GM18505 (cell line): Measurements from ENCODE around the gene RAI1.

Experiments
- ATAC-seq: cut with Tn5 transposase; IDR thresholded peaks from one replicate; pipeline ENCODE4 v1.9.1; 2021; ENCODE audit not compliant: unreplicated experiment
- POLR2A ChIP-seq: IDR thresholded peaks from 4 replicates; pipeline ENCODE4 v1.6.1; 2011; ENCODE audit warnings: borderline replicate concordance; ENCODE audit not compliant: insufficient read depth, insufficient read length; ENCODE audit errors: extremely low read depth

The RAI1 gene

DNA sequence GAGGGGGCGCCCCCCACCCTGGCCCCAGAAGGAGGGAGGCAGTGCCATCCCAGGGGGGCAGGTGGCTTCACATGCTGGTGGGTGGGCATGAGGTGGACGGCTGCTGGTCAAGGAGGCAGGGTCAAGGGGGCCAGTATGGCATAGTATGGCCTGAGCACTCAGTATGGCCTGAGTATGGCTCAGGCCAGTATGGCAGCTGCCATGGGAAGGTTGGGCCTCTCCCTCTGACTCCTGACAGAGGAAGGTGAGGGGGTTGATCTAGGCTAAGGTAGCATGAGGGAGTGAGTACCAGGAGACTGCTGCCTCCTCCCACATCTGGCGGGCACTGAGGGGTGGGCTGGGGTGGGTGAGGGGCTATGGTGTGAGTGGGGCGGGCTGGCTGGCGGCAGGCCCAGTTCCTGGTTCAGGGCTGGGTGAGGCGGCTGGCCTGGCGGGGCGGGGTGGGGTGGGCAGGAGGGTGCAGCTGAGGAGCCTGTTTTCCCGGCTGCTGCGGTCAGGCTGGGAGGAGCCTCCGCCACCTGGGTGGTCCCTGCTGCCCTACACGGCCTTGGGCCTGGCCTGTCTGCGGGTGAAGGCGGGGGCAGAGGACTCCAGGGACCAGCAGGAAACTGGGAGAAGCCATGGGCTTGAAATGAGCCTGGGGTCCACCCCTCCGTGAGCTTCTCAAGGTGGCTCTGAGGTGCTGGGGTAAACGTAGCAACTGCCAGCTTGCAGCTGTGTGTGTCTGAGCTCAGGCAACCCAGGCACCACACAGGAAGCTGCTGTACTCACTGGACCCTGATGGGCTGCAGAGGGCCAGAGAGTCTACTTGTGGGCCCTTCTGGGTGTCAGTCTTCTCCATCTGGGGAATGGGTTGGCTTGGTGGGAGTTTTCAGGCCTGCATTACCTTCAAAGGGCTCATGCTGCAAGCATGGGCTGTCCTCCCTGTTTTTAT, 57.0 kb downstream of the RAI1 start:
- no peak for ATAC-seq
- no peak for TF ChIP-seq POLR2A

DNA sequence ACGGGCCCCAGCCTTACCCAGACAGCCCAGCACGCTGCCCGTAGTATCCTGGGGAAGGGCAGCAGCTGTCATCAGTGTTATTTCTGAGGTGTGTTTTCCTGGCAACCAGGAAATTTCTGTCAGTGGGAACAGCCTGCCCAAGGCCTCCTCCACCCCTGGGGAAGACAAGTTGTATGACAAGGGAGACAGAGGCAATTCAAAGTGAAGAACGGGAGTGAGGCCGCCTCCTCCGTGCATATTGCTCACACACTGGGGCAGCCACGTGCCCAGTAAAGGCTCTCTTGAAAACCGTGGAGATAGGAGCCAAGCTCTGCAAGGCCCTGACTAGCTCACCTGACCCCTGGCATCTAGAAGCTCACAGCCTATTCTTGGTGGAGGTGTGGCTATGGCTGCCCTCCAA, 57.6 kb downstream of the RAI1 start:
- no peak for ATAC-seq
- no peak for TF ChIP-seq POLR2A

DNA sequence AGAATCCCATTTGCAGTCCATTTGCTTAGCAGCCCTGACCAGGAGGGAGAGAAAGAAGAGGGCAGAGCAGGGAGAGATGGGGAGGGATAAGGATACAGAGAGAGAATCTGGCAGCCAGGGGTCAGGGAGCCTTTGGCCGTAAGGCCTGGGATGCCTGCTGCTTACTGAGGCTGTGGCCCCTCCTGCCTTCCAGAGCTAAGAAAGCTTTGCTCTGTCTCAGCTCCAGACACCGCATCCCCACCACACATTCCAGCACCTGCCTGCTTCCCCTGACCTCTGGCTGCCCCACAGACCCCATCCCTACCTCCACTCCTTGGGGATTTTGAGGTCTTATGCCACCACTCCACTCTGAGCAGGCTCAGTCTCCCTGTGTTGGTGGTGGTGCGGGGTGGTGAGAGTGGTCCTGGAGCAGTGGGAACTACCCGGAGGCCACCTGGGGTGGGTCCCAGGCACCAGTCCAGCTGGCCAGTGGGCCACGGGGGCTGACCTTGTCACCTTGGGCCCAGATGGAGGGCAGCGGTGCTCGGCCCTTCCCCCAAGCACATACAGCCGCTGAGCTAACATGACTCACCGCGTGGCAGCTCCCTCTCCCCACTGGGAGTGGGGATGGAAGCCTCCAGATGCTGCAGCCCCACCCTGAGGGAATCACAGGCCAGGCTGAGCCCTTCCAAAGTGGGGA, 58.3 kb downstream of the RAI1 start:
- ATAC-seq, result no peak
- TF ChIP-seq POLR2A, result no peak

DNA sequence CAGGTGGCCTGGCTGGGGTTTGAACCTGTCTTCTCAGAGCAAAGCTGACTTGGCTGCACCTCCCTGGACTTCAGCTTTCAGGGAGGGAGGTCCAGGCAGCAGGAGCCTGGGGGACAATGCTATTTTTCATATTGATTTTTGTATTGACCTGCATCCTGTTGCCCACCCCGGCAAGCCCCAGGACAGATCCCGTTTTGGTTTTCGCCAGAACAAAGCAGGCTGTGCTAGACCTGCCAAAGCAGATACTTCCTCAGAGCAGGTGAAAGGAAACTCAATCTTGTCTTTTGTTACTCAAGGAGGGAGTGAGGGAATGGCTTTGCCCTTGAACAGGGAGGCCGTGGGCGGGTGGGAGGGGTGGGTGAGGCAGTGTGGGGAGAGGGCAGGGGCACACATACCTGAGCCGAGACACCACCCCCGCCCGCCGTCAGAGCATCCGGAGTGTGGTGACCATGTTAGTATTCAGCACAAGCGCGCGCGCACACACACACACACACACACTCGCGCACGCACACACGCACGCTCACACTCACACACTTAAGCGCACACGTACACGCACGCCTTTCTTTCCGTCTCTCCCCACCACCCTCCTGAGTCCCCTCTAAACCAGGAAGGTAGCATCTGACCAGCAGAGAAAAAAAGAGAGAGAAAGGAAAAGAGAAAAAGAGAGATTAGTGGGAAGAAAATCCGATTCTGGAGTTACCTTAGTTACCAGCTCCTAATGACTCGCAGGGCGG, 59.5 kb downstream of the RAI1 start:
- ATAC-seq, result no peak
- TF ChIP-seq POLR2A, result no peak

DNA sequence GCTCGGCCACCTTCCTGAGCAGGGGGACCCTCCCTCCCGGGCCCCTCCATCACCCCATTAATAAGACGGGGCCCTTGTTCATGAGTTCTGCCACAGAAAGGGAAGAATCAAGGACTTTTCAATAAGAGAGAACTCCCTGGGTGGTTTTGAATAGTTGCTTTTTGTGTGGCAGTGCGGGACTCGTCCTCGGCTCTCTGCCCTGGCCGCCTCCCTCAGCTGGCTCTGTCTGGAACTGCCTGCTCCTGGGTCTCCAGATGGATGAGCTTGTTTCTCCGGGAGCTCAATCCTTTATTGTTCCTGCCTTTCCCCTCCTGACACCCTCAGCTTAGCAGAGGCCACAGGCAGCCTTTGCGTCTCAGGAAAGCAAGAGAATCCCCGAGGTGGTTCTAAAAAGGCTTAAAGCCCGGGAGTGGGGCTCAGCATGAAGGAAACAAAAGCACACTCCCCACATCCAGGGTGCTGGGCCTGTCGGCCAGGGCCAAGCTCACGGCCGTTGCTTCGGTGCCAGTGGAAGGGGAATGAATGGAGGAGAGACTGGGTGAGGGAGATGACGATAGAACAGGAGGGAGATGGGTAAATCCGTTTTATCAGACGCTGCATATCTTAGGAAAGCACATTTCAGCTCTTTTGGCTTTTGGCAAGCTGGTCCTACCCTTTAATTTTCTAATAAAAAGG, 60.2 kb downstream of the RAI1 start:
- TF ChIP-seq POLR2A, result no peak
- no peak for ATAC-seq

DNA sequence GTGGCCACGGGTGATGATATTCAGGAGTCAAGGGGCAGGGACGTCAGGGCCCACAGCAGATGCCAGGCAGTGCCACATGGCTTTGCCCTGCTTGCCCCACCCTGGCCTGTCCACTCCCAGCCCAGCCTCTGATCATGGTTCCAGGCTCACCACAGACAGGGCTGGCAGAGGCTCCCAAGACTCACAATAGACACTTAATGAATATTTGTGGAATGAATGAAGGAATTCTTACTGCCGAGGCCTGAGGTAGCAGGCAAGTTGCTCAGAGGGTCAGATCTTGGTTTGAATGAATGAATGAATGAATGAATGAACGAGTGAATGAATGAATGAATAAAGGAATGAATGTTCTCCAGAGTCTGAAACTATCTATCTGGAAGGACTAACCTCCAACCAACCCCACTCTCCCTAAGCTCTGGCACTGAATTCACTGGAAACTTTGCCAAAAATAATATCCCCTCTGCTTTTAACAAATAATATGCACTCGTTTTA, 60.9 kb downstream of the RAI1 start:
- TF ChIP-seq POLR2A, result no peak
- no peak for ATAC-seq

DNA sequence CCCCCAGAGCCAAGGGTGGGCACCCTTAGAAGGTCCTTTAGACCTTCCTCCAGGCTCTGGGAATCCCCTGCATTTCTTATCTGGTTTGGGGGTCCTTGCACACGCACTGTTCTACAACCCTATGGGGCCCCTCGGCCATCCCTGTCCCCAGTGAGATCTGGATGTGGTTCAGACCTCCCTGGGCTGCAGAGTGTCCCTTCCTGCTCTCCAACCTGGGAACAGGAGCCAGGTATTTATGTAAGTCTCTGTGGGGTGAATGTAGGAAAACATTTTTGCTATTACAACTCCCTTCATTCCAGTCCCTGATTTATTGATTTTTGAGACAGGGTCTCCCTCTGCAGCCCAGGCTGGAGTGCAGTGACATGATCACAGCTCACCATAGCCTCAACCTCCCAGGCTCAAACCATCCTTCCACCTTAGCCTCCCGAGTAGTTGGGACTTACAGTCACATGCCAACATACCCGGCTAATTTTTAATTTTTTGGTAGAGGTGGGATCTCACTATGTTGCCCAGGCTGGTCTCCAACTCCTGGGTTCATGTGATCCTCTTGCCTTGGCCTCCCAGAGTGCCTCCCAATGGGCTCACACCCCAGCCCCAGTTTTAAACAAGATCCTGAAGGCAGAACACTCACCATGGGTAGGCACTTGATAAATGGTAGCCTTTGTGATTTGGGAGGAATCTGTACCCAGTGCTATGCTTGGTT, 61.6 kb downstream of the RAI1 start:
- ATAC-seq, result no peak
- no peak for TF ChIP-seq POLR2A

DNA sequence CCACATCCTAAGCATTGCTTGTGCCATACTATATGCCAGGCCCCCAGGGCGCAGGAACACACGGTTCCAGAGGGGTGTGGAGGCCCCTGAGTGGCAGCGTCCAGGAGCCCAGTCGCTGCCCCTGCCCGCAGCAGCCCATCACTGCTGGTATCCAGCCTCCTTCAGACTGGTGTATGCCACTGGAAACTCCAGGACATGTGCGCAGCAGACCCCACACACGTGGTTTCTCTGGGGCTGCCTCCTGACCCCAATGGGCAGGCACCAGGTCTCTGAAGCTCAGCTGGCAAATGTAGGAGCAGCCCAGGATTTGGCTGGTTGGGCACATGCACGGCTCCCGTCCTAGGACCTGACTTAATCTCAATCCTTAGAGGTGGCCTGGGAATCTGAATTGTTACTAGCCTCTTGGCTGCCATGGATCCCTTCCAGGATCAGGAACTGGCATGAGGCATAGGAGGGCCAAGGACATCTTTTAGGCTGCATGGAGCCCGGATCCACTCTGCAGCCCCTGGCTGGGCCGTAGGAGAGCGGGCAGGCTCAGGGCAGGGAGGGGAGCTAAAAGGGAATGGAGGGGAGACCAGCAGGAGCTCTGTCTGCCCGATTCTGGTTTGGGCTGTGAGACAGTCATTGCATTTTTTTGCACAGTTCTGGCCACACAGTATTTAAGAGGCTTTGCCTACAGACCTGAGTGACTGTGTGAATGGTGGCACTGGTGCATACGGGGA, 62.3 kb downstream of the RAI1 start:
- no peak for ATAC-seq
- TF ChIP-seq POLR2A, result no peak

DNA sequence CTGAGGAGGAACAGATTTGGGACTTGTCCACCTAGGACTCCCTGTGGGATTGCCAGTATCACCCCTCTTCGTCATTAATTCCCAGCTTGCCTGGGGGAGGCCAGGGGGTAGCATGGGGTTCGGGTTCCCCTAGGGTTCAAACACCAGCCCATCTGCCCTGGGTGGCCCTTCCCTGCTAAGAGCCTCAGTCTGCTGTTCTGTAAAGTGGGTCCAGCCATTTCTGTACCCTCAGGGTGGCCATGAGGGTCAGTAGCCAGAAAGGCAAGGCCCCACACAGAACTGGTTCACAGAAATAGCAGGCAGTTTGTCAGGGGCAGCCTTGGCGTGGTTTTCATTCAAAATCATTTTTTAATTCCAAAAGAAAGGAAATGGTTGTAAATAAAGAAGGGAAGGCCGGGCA, 62.9 kb downstream of the RAI1 start:
- no peak for ATAC-seq
- no peak for TF ChIP-seq POLR2A

DNA sequence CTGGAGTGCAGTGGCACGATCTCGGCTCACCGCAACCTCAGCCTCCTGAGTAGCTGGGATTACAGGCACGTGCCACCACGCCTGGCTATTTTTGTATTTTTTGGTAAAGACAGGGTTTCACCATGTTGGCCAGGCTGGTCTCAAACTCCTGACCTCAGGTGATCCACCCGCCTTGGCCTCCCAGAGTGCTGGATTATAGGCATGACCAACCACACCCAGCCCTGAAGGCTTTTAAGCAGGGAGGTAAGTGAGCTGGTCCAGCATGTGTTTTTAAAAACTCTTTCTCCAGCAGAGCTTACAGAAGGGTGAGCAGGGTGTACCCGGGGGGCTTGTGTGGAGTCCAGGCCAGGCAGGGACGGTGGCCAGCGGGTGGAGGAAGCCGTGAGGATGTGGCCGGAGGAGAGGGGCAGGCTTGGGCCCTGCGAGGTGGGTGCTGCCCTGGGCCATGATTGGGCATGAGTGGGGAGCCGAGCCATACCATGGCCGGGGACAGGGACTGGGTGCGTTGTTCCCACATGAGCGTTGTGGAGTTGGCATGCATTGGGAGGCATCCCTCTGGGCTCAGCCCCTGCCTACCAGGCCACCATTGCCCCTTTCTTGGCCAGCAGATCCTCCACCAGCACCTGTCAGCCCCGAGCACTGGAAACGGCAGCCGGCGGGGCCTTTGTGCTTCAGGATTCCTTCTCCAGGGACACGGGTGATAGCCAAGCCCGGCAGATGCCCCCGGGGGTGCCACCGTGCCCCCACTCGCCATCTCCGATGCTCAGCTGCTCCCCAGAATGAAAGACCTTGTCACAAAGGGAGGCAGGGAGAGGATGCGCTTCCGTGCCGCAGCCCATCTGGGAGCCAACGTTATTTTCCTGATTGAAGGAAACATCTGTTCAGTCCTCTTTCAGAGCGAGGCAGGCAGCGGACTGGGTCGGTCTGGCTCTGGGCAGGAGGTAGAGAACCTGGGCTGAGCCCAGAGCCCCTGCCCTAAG, 64.5 kb downstream of the RAI1 start:
- no peak for TF ChIP-seq POLR2A
- ATAC-seq, result no peak

DNA sequence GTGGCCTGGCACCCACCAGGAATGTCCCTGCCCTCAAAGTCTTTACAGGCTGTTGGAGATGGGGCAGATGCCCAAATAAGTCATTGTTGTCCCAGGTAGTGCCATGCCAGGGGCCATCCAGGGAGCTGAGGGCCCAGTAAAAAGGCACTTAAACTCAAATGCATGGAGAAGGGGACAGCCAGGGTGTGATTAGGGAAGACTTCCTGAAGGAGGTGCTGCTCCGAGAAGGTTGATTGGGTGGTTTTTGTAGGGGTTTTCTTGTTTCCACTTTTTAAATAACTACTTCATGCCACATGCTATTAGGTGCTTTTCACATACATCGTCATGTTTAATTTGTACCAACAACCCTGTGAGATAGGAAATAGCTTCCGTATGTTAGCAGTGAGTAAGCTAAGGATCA, 66.9 kb downstream of the RAI1 start:
- TF ChIP-seq POLR2A, result no peak
- ATAC-seq, result no peak
